ENCODE measurements around the gene FGGY. TPM values are rescaled to one million over a fixed set of nuclear protein-coding genes. Genes with fewer than 3 reads are reported as not detected.

The FGGY gene
- total RNA-seq, 4 donors from 2014 or later: 20.6 to 138 (median 32.8) TPM

- TF ChIP-seq CTCF (IDR thresholded peaks at IDR 0.05) (no peak), POLR2A (IDR thresholded peaks at IDR 0.05) (no peak)
- intact Hi-C loops (cut with DNase I; ENCODE audit: low total_unique reads): no loop called here
- no peaks in the 10 kb centered on the region for H3K36me3 ChIP-seq
- H3K4me3 ChIP-seq: no peak overlapping the region
- H3K27ac ChIP-seq: no peak overlapping the region
- H3K27me3 ChIP-seq: no peaks in the 10 kb centered on the region
- no peaks in the 10 kb centered on the region for H3K9me3 ChIP-seq
- no peak for DNase-seq
- no peaks in the 10 kb centered on the region for H3K4me1 ChIP-seq
Measured at GRCh38 chr1:59569198-59569597, 272.3 kb downstream of the FGGY start.

DNA sequence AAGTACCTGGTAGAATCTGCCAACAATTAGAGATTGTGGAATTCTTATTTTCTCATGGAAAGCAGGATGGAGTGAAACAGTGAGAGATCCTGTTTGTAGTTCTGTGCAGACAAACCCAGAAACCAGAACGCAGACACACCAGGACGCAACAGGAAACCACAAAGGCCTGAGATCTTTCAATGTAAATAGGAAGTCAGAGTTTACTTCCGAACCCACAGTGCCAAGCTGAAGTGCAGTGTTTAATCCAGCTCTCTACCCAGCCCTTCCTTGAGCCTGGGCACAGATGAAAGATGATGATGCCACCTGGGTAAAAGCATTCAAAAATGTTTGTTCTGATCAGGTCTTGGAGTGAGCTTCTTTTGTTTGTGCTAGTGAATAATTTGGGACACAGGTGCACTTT, 273.6 kb downstream of the FGGY start:
- H3K27ac ChIP-seq: no peak overlapping the region
- no peaks in the 10 kb centered on the region for H3K4me1 ChIP-seq
- no peaks in the 10 kb centered on the region for H3K9me3 ChIP-seq
- H3K27me3 ChIP-seq: no peaks in the 10 kb centered on the region
- H3K36me3 ChIP-seq: no peaks in the 10 kb centered on the region
- DNase-seq: no peak
- TF ChIP-seq CTCF (IDR thresholded peaks at IDR 0.05): no peak
- TF ChIP-seq POLR2A (IDR thresholded peaks at IDR 0.05): no peak
- no peak overlapping the region for H3K4me3 ChIP-seq
- intact Hi-C loops (cut with DNase I; ENCODE audit: low total_unique reads): no loop called here

DNA sequence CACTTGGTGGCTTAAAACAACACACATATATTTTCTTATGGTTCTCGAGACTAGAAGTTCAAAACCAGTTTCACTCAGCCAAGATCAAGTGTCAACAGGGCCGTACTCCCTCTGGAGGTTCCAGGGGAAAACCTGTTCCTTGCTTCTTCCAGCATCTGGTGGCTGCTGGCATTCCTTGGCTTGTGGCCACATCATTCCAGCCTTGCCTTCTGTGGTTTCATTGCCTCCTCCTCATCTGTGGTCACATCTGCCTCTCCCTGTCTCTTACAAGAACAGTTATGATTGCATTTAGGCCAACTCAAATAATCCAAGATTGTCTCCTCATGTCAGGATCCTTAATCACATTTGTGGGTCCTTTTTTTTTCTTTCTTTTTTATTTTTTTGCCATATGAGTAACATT, 277.2 kb downstream of the FGGY start:
- H3K4me3 ChIP-seq: no peak overlapping the region
- no peak overlapping the region for H3K27ac ChIP-seq
- H3K36me3 ChIP-seq: no peaks in the 10 kb centered on the region
- no peak for TF ChIP-seq CTCF (IDR thresholded peaks at IDR 0.05)
- TF ChIP-seq POLR2A (IDR thresholded peaks at IDR 0.05): no peak
- DNase-seq: no peak
- H3K27me3 ChIP-seq: no peaks in the 10 kb centered on the region
- intact Hi-C loops (cut with DNase I; ENCODE audit: low total_unique reads): no loop called here
- H3K9me3 ChIP-seq: no peaks in the 10 kb centered on the region
- H3K4me1 ChIP-seq: no peaks in the 10 kb centered on the region

GRCh38 chr1:59577774-59578173, 280.9 kb downstream of the FGGY start:
- Histone ChIP-seq H3K4me1 (no peaks in the 10 kb centered on the region), H3K9me3 (no peaks in the 10 kb centered on the region), H3K27ac (no peak overlapping the region), H3K27me3 (no peaks in the 10 kb centered on the region), H3K4me3 (no peak overlapping the region), H3K36me3 (no peaks in the 10 kb centered on the region)
- intact Hi-C loops (cut with DNase I; ENCODE audit: low total_unique reads): no loop called here
- DNase-seq: no peak
- TF ChIP-seq POLR2A (IDR thresholded peaks at IDR 0.05): no peak
- TF ChIP-seq CTCF (IDR thresholded peaks at IDR 0.05): no peak

DNA sequence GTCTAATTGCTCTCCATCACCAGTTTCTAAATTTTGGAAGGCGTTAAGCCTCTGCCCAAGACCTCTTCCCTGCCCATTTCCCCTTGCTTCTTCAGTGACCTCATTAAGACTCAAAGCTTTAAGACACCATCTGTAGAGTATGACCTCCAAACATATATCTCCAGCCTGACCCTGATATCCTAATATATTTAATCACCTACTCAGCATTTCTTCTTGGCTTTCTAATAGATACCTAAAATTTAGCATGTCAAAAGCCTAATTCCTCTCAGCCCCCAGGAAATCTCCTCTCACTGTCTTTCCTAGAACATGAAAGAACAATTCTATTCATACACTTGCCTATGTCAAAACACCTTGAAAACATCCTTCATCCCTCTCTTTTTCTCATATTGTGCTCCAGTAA, 282.3 kb downstream of the FGGY start:
- TF ChIP-seq POLR2A (IDR thresholded peaks at IDR 0.05) (no peak), CTCF (IDR thresholded peaks at IDR 0.05) (no peak)

More for the DNA sequence above, 282.3 kb downstream of the FGGY start:
- Histone ChIP-seq H3K27ac (no peak overlapping the region), H3K36me3 (no peaks in the 10 kb centered on the region), H3K4me1 (no peaks in the 10 kb centered on the region), H3K27me3 (no peaks in the 10 kb centered on the region), H3K4me3 (no peak overlapping the region), H3K9me3 (no peaks in the 10 kb centered on the region)
- no peak for DNase-seq
- intact Hi-C loops (cut with DNase I; ENCODE audit: low total_unique reads): no loop called here

Data from uterus (tissue), 4 donors.